NCI-H748 (cell line): ENCODE measurements around the gene PAF1.

Source experiments
- DNase-seq: peaks from one replicate; lab custom pipeline; 2025; ENCODE audit not compliant: unreplicated experiment; lab: John Stamatoyannopoulos, UW

Gene PAF1

GRCh38 chr19:39390751-39391437 is at the start of gene PAF1, which contains the start of gene MED29:
TSS of gene PAF1 (minus strand) at chr19:39391106. CDS start at chr19:39390864, 242 bp downstream.
TSS of gene MED29 (plus strand) at chr19:39391378. CDS start at chr19:39391423, 45 bp downstream.
- peak; percentile 100 for DNase-seq

GRCh38 chr19:39438270-39438934 is 47.5 kb upstream of the PAF1 start:
- no peak for DNase-seq

- DNase-seq, result no peak
These were observed 45.4 kb upstream of the PAF1 start for GRCh38 chr19:39436350-39436716.

- DNase-seq, result peak; percentile 100
These were observed 44.8 kb upstream of the PAF1 start, which contains the start of gene RPS16 for GRCh38 chr19:39435499-39436349. TSS of gene RPS16 (minus strand) at chr19:39435949. CDS start at chr19:39435895, 54 bp downstream.

- no peak for DNase-seq
These were observed 43.5 kb upstream of the PAF1 start for GRCh38 chr19:39434123-39435076.

GRCh38 chr19:39433480-39434079 is 42.7 kb upstream of the PAF1 start:
- no peak for DNase-seq

- no peak for DNase-seq
These were observed 41.7 kb upstream of the PAF1 start for GRCh38 chr19:39432677-39433025.

GRCh38 chr19:39430675-39431593 is 40.0 kb upstream of the PAF1 start:
- DNase-seq, result peak; percentile 18

- no peak for DNase-seq
These were observed 37.6 kb upstream of the PAF1 start for GRCh38 chr19:39428283-39429112.

- DNase-seq, result no peak
These were observed 36.8 kb upstream of the PAF1 start for GRCh38 chr19:39427707-39428106.

GRCh38 chr19:39426170-39426569 is 35.3 kb upstream of the PAF1 start:
- no peak for DNase-seq

GRCh38 chr19:39425744-39426143 is 34.8 kb upstream of the PAF1 start:
- DNase-seq, result no peak

GRCh38 chr19:39424934-39425333 is 34.0 kb upstream of the PAF1 start:
- DNase-seq, result no peak

GRCh38 chr19:39423258-39424086 is 32.6 kb upstream of the PAF1 start:
- no peak for DNase-seq

GRCh38 chr19:39422020-39422419 is 31.1 kb upstream of the PAF1 start:
- DNase-seq, result no peak

- no peak for DNase-seq
These were observed 29.9 kb upstream of the PAF1 start for GRCh38 chr19:39420769-39421168.

GRCh38 chr19:39419003-39419402 is 28.1 kb upstream of the PAF1 start:
- no peak for DNase-seq
